Kidney tubule cell (primary cell): ENCODE results near the gene TMPRSS9.
"Not testable (repeated sequence)": the region's sequence is repeated elsewhere in the genome, so short reads cannot be mapped to it uniquely, and the experiment has no call there.

Experiments
- DNase-seq: peaks from one replicate; pipeline ENCODE4 v3.0.0-alpha.2; 2018; ENCODE audit warnings: low spot score

Gene TMPRSS9

GRCh38 chr19:2342656-2343288 is 17.3 kb upstream of the TMPRSS9 start:
- DNase-seq: no peak

GRCh38 chr19:2343289-2343982 is 16.6 kb upstream of the TMPRSS9 start:
- DNase-seq: no peak

GRCh38 chr19:2344381-2344870 is 15.6 kb upstream of the TMPRSS9 start:
- DNase-seq: no peak

- no peak for DNase-seq
Measured at GRCh38 chr19:2345076-2345475, 15.0 kb upstream of the TMPRSS9 start.

- no peak for DNase-seq
Measured at GRCh38 chr19:2345794-2346663, 14.0 kb upstream of the TMPRSS9 start.

- DNase-seq: not testable (repeated sequence)
Measured at GRCh38 chr19:2349818-2350217, 10.2 kb upstream of the TMPRSS9 start.

GRCh38 chr19:2350656-2351055 is 9.4 kb upstream of the TMPRSS9 start:
- no peak for DNase-seq

- no peak for DNase-seq
Measured at GRCh38 chr19:2351591-2351990, 8.5 kb upstream of the TMPRSS9 start.

GRCh38 chr19:2352121-2352520 is 7.9 kb upstream of the TMPRSS9 start:
- DNase-seq: no peak

- DNase-seq: no peak
Measured at GRCh38 chr19:2353159-2353886, 6.7 kb upstream of the TMPRSS9 start.

GRCh38 chr19:2353887-2354592 is 6.0 kb upstream of the TMPRSS9 start:
- no peak for DNase-seq

- no peak for DNase-seq
Measured at GRCh38 chr19:2354670-2355069, 5.4 kb upstream of the TMPRSS9 start.

- peak; percentile 21 for DNase-seq
Measured at GRCh38 chr19:2355168-2356035, 4.7 kb upstream of the TMPRSS9 start.

GRCh38 chr19:2356036-2356646 is 3.9 kb upstream of the TMPRSS9 start:
- DNase-seq: no peak

- DNase-seq: no peak
Measured at GRCh38 chr19:2357279-2358206, 2.5 kb upstream of the TMPRSS9 start.

- no peak for DNase-seq
Measured at GRCh38 chr19:2358548-2359173, 1.4 kb upstream of the TMPRSS9 start.

- DNase-seq: no peak
Measured at GRCh38 chr19:2360833-2361232, 768 bp downstream of the TMPRSS9 start.
